ENCODE data around the gene CRY1.

GRCh38 chr12:107093417-107094182 lies at the start of gene CRY1:
- TF ChIP-seq FOXM1 (IDR thresholded peaks at IDR 0.05; ENCODE audit: low read depth) (no peak), TEAD4 (IDR thresholded peaks at IDR 0.05; ENCODE audit: borderline replicate concordance, insufficient read depth) (no peak), ZBTB33 (IDR thresholded peaks at IDR 0.05; ENCODE audit: borderline replicate concordance, low read depth) (no peak), REST (IDR thresholded peaks at IDR 0.05; ENCODE audit: low read depth, low read length) (0 out of 2 replicates have a peak, but pooled peaks have one; percentile 17), ELF1 (IDR thresholded peaks at IDR 0.05) (no peak), RAD21 (IDR thresholded peaks at IDR 0.05; ENCODE audit: low read length) (no peak), TAF1 (IDR thresholded peaks at IDR 0.05; ENCODE audit: borderline replicate concordance, low read depth, low read length) (peak; percentile 58; the same call in 1 of the 2 replicates), CTCF (IDR thresholded peaks at IDR 0.05) (no peak), POLR2AphosphoS5 (IDR thresholded peaks at IDR 0.05; ENCODE audit: low read depth, low read length) (peak; percentile 68), SMC3 (IDR thresholded peaks at IDR 0.05; ENCODE audit: low read depth, low read length) (no peak), SIN3A (IDR thresholded peaks at IDR 0.05; ENCODE audit: borderline replicate concordance, low read depth, low read length) (peak; percentile 70; the same call in 1 of the 2 replicates), MAX (IDR thresholded peaks at IDR 0.05; ENCODE audit: low read depth) (peak; percentile 90), NRF1 (IDR thresholded peaks at IDR 0.05; ENCODE audit: low read depth, low read length) (peak; percentile 72)
